HG03039 (cell line): ENCODE data around the gene RASSF4.

Experiments used
- ATAC-seq: cut with Tn5 transposase; IDR thresholded peaks from one replicate; pipeline ENCODE4 v1.9.1; 2021; ENCODE audit warnings: mild to moderate bottlenecking, moderate library complexity; ENCODE audit not compliant: unreplicated experiment

Gene RASSF4

DNA sequence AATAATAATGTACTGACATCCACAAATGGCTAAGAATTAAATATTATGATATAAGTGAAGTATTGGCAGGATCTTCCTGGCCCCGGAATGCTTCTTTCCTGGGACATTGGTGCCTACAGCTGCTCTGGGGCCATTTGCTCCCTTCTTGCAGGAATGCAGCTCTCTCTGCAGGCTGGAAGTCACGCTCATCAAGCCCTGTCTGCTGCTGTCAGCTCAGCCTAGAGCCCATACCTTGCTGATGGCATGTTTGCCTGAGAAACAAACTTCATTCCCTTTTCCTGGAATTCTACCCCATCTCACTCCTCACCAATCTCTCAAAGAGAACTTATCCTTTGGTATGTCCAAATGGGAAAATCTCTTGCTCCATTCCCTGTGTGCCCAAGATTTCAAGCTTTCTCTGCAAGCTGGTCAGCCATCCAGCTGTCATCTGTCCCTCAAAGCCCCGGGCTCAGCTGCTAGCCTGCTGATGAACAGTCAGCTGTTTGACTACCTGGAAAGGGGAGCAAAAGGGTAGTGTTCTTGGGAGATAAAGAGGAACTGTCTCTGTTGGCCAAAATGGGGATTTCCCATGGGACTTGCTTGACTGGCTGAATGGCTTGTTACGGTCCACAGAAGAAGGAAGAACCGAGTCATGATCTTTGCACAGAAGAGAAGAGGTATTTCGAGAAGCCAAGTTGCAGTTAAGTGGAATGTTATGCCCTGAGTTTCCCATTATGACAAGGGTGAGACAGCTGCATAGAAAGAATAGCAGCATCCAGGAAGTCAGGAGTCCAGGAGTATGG, 12.0 kb upstream of the RASSF4 start:
- ATAC-seq, result peak; percentile 47

DNA sequence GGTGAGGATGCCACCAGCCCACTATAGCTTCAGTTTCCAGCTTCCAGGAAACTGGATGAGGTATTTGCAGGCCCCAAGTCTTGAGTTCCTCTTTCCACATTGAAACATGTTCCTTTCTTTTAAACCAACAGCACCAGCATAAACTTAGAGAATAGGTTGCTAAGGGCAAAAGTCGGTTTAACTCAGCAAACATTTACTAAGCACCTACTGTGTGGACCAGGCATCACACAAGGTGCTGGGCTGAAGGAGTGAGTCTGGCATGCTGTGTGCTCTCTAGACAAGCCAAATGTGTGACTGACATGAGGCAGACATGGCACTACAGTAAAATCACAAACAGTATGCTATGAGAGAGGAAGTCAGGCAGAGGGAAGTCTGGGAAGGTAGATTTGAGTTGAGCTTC, 11.0 kb upstream of the RASSF4 start:
- no peak for ATAC-seq

DNA sequence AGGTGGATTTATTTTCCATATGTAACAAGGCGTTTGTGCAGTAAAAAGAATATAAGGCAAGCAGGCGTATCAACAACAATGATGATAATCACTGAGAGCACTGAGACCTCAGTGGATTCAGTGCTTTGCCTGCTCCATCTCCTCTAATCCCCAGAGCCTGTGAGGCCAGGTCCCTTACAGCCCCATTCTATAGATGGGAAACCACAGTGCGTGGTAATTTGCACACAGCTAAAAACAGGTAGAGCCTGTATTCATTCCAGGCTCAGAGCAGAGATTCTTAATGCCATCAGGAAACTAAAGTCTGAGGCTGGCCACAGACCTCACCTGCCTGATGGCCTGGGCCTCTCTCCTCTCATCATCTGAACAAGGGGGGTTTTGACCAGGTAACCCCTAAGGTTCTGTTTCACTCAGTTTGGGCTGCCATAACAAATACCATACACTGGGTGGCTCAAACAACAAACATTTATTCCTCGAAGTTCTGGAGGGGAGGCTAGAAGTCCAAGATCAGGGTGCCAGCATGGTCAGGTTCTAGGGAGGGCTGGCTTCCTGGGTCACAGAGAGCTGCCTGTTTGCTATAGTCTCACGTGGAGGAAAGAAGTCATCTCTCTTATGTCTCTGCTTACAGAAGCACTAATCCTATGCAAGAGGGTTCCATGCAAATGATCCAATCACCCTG, 10.3 kb upstream of the RASSF4 start:
- no peak for ATAC-seq

DNA sequence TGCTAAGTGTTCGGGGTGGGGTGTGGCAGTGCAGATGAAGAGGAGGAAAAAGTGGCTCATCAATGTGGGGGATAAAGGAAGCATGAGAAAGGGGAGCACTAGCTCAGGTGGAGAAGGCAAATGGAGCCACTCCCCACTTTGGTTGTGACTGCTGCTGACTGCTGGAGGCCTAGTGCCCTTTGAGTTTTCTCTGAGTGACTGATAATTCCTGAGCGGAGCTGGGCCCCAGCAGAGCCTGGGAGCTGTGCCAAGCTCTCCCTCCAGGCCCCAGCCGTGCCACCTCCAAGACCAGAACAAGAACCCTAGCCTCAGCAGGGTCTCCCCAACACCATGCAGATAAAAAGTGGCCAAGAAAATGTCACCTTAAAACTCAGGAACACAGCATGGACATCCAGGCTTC, 9.7 kb upstream of the RASSF4 start:
- no peak for ATAC-seq

DNA sequence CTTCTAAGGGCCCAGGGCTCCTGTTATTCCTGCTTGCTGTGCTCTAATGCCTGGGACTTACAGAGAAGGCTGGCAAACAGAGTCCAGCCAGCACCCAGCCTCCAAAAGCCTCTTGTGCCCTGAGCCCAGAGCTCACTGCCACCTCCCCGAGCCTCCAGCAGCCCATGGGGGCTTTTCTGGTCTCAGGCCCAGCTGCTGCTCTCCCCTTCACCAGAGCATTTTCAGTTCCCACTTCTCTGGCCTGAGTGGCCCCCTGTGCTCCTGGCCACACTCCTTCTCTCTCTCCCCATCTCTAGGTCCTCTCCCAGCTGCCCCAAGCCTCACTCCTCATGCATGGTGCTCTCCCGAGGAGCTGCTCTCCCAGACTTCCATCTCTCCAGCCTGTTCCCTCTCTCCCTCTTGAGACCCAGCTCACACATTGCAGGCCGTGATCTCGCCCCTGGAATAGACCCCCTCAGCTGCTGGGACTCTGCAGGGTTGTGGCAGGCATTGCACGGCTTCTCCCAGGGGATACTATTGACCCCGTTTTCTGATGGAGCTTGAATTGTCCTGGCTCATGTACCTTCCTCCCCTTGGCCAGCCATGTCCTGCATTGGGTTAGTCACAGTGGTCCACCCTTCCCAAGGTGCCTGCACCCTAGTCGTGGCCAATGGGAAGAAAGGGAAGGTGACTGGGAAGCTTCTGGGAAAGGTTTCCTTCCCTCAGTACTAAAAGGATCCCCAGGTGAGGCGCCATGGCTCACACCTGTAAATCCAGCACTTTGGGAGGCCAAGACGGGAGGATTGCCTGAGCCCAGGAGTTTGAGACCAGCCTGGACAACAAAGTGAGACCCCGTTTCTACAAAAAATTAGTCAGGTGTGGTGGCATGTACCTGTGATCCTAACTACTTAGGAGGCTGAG, 9.0 kb upstream of the RASSF4 start:
- no peak for ATAC-seq

DNA sequence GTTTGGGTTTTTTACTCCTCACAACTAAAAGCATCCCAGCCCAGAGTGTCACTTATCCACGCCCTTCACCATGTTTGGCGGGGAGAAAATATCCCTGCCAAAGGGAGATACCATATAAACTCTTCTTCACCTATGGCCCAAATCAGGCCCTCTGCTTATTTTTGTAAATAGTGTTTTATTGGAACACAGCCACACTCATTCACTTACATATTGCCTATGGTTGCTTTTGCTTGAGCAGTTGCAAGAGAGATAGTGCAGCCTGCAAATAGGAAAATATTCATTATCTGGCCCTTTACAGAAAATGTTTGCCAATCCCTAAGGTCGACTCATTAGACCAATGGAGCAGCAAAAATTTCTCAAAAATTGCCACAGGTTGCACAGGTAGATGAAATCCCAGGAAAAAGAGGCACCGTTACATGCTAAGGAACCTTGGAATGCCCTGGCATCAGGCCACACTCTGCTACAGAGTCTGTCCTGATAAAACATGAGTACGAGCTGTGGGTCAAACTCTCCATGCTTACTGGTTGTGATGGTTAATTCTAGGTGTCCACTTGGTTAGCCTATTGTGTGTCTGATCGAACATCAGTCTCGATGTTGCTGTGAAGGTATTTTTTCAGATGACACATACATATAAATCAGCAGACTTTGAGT, 7.9 kb upstream of the RASSF4 start:
- no peak for ATAC-seq

DNA sequence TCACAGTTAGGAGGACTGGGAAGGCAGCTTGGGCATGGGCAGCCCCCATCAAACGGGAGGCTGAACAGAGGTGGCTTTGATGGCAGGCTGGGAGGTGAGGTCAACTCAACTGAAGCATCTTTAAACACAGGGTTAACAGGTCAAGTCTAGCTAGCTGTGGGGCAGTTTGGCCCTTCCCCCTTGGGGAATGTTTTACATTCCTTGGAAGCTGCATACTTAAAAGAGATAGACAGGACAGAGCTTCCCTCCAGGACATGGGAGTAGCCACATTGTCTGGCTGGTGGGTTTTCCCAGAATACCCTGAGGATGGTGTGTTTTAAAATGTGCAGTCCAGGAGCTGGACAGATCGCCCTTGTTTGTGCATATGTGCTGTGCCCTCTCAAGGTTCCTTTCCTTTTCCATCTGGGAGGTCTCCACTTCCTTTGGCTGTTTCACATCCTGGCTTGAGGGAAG, 6.8 kb upstream of the RASSF4 start:
- no peak for ATAC-seq

DNA sequence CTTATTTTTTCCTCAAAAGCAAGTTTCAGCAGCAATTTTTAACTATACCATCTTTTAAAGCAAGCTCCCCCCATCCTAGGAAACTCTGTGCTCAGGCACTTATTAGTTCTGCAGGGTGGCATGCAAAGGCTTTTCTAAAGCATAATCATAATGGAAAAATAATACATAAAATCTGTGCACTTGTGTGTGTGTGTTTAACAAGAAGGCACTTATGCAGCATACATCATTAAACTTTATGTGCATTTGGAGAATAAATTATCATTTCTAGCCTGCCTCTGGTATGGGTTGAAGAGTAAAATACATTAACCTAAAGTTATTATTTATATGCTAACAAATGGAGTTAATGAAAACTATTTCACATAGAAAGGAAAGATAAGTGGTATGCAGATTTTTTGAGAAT, 5.6 kb upstream of the RASSF4 start:
- no peak for ATAC-seq

DNA sequence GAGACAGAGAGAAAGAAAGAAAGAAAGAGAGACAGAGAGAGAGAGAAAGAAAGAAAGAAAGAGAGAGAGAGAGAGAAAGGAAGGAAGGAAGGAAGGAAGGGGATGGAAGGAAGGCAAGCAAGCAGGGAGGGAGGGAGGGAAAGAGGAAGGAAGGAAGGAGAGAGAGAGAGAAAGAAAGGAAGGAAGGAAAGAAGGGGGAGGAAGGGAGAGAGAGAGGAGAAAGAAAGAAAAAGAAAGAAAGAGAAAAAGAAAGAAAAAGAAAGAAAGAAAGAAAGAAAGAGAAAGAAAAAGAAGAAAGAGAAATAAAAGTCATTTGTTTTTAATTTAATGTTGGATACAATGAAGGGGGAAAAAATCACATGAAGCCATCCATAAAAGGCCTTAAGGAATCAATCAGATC, 4.6 kb upstream of the RASSF4 start:
- ATAC-seq, result no peak

DNA sequence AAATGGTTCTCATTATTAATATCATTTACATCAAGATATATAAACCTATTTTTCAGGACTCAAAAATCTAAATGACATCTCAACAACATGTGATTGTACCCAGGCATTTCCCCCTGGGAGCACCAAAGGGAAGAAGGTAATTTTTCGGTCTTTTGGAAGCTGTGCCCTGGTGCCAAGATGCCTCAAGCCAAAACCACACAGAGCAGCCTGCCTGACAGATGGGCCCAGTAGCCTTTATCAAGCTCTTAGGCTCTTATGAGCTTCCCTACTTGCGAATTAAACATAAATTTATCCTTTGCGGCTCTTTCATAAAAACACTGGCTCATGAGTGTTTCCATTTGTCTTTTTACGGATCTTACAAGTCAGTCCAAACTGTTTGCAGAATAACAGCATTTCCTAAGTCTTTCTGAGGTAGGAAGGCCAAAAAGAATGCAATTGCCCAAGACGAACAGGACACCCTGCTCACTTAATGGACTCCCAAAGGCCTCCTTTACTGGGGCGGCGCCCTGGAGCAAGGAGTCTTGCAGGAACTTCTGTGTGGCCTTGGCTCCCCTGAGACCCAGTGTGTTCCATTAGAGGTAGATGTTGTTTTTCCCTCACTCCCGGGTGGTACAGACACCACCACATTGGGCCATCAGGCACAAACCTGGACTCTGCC, 4.1 kb upstream of the RASSF4 start:
- no peak for ATAC-seq

DNA sequence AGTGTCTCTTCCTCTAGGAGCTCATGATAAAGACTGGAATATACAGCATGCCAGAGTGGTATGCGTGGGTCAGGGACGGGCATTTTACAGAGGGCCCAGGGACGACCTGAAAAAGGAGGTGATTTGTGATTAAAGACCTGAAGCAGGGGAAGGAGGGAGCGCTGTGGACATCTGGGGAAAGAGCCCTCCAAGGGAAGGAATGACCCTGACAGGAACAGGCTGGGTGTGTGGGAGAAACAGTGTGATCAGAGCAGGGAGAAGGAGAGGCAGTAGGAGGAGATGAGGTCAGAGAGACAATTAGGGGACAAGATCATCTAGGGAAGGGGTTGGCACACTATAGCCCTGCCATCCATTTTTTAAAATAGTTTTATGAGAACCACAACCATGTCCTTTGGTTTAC, 3.4 kb upstream of the RASSF4 start:
- no peak for ATAC-seq

DNA sequence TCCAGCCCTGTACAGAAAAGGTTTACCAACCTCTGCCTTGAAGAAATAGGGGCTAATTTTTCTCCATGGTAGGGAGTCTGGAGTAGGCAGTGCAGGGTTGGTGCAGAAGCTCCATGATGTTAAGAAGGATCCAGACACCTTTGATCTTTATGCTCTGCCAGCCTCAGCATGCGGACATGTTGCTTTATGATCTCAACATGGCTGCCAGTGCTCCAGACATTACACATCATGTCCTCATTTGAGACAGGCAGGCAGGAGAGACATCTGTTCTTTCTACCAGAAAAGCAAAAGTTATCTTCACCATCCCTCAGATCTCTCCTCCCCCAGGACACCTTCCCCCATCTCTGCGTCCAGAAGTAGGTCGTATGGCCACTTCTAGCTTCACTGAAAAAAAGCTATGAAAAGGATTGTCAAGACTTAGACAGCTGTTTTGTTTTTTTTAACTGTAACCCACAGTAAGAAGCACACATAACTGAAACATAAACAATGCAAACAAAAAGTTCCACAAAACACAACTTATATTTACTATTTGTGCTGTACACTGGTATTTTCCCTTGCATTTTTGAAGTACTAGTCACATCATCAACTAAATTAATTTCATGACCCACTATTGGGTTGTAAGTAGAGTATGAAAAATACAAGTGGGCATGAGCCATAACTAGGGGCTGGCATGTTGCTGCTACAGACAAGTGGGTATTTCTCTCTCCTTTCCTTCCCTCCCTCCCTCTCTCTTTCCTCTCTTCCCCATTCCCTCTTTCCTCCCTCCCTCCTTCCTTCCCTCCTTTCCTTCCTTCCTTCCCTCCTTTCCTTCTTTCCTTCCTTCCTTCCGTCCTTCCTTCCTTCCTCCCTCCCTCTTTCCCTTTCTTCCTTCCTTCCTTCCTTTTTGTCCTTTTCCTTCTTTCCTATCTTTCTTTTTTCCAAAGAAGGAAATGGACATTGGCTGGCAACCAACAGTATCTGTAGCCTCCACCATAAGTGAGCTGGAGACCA, 2.6 kb upstream of the RASSF4 start:
- ATAC-seq, result no peak

DNA sequence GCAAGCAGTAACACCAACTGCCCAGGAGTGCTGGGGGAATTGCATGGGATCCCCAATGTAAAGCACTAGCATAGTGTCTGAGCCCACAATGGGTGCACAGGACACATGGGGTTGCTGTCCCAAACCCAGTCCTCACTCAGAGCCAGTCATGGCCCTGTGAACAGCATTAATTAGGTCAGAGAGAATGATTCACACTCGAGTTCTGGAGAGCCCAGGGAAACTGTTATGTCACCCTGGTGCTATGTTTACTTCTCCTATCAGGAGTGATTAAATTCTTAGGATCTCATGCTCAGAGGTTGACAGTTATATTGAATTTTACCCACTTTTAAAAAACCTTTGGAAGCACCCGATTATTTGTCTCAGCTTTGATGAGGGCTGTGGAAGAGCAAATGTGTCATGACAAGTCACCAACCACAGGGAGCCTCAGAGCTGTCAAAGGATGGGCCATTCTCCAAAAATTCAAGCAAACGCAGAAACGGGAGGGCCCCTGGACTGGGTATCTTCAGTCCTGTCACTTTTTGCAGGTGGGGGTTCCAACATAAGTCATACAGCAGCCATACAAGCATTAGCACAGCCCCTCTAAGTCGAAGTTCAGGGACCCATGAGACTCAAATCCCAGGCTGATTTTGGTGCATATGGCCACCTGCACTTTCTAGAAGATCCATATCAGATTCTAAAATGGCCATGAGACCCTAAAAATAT, 1.3 kb upstream of the RASSF4 start:
- ATAC-seq, result no peak

DNA sequence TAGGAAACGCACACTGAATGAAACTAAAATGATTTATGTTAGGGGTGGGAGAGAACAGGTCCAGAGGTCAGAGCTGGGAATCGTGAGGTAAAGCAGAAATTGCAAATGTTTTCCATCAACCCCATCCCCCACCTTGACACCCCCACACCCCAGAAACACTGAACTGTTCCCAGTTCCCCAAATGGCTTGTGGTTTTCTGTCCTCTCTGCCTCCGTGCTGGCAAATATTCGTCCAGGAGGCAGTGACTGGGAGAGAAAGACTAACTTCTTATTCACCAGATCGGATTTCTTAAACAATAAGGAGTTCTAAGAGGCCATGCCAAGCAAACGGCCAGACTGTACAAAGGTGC, 730 bp upstream of the RASSF4 start:
- no peak for ATAC-seq

DNA sequence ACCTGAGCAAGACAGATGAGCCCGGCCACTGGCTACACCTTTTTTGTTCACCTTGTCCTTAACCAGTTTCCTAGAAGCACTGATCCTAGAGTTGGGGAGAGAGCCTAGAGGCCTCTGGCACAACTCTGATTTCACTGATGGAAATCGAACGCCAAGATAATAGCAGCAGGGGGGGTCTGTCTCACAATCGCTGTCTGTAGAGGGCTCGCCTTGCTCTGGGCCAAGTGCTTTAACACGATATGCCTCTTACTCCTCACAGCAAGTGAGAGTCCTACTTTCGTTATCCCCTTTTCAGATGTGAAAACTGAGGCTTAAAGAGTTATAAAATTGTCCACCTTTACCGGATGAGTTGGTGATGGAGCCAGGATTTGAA, 472 bp downstream of the RASSF4 start:
- no peak for ATAC-seq

DNA sequence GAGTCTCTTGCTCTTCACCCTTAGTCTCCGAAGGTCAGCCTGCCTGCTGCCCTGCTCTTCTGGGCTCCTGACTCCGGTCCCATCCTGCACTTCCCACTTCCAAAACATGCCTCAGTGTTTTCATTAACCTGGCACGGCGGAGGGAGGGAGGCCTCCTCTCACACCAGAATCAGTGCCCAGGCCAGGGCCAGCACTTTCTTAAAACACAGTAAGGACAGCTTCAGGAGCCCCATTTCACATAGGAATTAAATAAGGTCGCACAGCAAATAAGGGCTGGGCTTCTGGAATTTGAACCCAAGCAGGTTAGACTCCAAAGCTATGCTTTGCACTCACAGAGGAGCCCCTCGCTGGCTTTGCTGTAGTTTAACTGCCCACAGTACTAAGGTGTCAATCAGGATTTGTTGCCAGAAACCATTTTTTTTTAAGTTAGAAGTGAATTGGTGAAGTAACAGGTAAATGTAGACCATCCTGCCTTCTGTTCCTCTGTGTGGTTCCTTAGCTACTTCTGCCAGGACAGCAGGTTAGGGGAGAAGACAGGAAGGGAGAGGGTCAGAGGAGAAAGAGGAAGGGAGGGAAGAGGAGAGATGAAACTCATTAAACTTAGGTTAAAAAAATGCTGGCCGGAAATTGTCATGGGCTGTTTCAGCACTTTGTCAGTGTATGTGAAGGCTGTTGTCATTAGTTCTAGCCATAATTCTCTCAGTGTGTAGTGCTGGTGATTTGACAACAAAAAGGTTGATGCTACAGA, 1.1 kb downstream of the RASSF4 start:
- no peak for ATAC-seq

DNA sequence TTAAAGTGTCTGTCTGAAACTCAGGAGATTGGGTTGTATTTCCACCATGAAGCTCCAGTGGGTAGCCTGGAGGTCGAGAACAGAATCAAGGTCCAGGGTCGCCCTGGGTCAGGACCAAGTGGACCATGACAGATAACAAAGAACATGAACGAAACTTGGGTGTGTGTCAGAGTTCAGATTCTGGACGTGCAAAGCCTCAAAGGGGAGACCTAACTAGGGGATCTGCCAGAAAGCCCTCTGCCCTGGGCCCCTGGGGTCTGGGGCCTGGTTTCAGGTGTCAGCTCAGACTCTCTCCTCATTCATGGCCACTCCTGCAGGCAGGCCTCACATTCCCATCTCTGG, 1.6 kb downstream of the RASSF4 start:
- ATAC-seq, result no peak
